GM23338 (cell line): Measurements from ENCODE around the gene SIL1.
"Not testable (repeated sequence)": the region's sequence is repeated elsewhere in the genome, so short reads cannot be mapped to it uniquely, and the experiment has no call there.

Experiments used
- CTCF ChIP-seq, 2 experiments: fragments of 200-600 bp in 1 of 2; sonication (generic) in 1 of 2; conservative IDR thresholded peaks; 2 replicates each; pipeline versions ENCODE4 v1.5.1 to v1.6.1; 2016 to 2017; ENCODE audit warnings: antibody characterized with exemption in 2 of 2, low read depth in 2 of 2, mild to moderate bottlenecking in 2 of 2, moderate library complexity in 1 of 2
- POLR2AphosphoS5 ChIP-seq: IDR thresholded peaks from 2 replicates; pipeline ENCODE4 v1.6.1; 2016; ENCODE audit warnings: antibody characterized with exemption, low read depth

GRCh38 chr5:139174382-139174781, 23.8 kb downstream of the SIL1 start:
- not testable (repeated sequence) for TF ChIP-seq CTCF (conservative IDR thresholded peaks at IDR 0.05; ENCODE audit: low read depth in 2 of 2); POLR2AphosphoS5
